ENCODE data around the gene AGBL1.

AGBL1 gene

DNA sequence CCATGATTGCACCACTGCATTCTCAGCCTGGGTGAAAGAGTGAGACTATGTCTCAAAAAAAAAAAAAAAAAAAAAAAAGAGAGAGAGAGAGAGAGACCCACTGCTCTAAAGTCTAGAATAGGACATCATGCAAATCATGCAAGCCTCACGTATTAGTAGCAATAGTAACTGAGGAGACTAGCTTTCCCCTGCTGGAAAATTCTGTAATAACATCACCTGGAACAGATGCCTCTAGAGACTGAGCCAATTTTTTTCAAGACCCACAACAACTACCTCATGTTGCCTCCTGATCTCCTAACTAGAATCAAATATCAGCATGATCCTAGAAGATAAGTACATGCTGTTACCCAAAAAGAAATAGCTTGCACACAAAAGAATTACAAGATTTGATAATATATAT lies 461.9 kb downstream of the AGBL1 start:
- Histone ChIP-seq H3K79me2 (ENCODE audit: insufficient read depth, low read length) (no peaks in the 10 kb centered on the region), H4K20me1 (ENCODE audit: insufficient read depth, low read length) (no peaks in the 10 kb centered on the region), H3K4me3 (ENCODE audit: low read depth in 1 of 2, low read length in 2 of 2) (no peak overlapping the region), H3K4me1 (ENCODE audit: insufficient read depth, low read length) (no peaks in the 10 kb centered on the region), H3K36me3 (ENCODE audit: insufficient read depth, low read length) (no peaks in the 10 kb centered on the region), H3K9me3 (ENCODE audit: insufficient read depth, low read length, severe bottlenecking) (no peaks in the 10 kb centered on the region), H3K4me2 (ENCODE audit: insufficient read depth, low read length) (no peak overlapping the region), H3K27me3 (ENCODE audit: insufficient read depth, low read length, poor library complexity) (no peaks in the 10 kb centered on the region), H3K27ac (ENCODE audit: low read length) (no peak overlapping the region), H3K9ac (ENCODE audit: low read depth, low read length) (no peak overlapping the region), H2AFZ (ENCODE audit: low read depth, low read length) (no peak overlapping the region)
- TF ChIP-seq EZH2 (IDR thresholded peaks at IDR 0.05; ENCODE audit: borderline replicate concordance, low read depth, low read length, severe bottlenecking) (no peak), CTCF (IDR thresholded peaks at IDR 0.05; ENCODE audit: borderline replicate concordance, extremely low read depth, low read length, poor library complexity, severe bottlenecking) (no peak)
- no peak for ATAC-seq (ENCODE audit: insufficient read depth, low read depth)
- no peak for DNase-seq

DNA sequence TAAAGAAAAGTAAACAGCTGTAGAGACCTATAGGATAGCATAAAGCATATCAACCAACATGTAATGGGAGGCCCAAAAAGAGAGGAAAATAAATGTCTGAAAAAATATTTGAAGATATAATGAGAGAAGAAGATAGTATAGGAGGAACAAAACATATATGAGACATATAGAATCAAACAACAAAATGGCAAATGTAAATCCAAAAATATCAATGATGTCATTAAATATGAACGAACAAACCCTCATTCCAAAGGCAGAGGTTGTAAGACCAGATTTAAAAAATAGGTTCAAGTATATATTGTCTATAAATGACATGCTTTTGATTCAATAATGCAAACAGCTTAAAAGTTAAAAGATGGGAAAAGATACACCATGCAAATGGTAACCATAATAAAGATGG lies 470.4 kb downstream of the AGBL1 start:
- DNase-seq (no peak), ATAC-seq (ENCODE audit: insufficient read depth, low read depth) (no peak)
- Histone ChIP-seq H4K20me1 (ENCODE audit: insufficient read depth, low read length) (no peaks in the 10 kb centered on the region), H3K27ac (ENCODE audit: low read length) (no peak overlapping the region), H3K79me2 (ENCODE audit: insufficient read depth, low read length) (no peaks in the 10 kb centered on the region), H2AFZ (ENCODE audit: low read depth, low read length) (no peak overlapping the region), H3K27me3 (ENCODE audit: insufficient read depth, low read length, poor library complexity) (no peaks in the 10 kb centered on the region), H3K9ac (ENCODE audit: low read depth, low read length) (no peak overlapping the region), H3K9me3 (ENCODE audit: insufficient read depth, low read length, severe bottlenecking) (no peaks in the 10 kb centered on the region), H3K4me3 (ENCODE audit: low read depth in 1 of 2, low read length in 2 of 2) (no peak overlapping the region), H3K36me3 (ENCODE audit: insufficient read depth, low read length) (no peaks in the 10 kb centered on the region), H3K4me1 (ENCODE audit: insufficient read depth, low read length) (no peaks in the 10 kb centered on the region), H3K4me2 (ENCODE audit: insufficient read depth, low read length) (no peak overlapping the region)
- TF ChIP-seq CTCF (IDR thresholded peaks at IDR 0.05; ENCODE audit: borderline replicate concordance, extremely low read depth, low read length, poor library complexity, severe bottlenecking) (no peak), EZH2 (IDR thresholded peaks at IDR 0.05; ENCODE audit: borderline replicate concordance, low read depth, low read length, severe bottlenecking) (no peak)

DNA sequence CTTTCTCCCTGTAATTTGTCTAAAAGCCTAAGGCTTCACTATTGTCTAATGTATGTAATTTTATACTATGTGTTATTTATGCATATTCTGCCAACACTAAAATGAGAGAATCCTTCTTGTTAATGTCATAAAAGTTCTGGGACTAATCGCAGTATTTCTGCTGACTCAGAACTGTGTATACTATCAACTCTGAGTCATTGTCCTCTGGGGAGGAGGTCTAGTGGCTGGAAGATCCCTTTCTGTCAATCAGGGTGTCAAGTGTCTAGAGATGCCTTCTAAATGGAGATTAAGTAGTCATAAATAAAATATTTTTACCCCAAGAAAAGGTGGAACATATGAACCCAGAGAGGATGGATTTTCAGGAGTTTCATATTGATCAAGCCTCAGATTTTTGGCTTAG lies 473.4 kb downstream of the AGBL1 start:
- no peak overlapping the region for H3K4me3 ChIP-seq (ENCODE audit: low read depth in 1 of 2, low read length in 2 of 2)
- DNase-seq (no peak), ATAC-seq (ENCODE audit: insufficient read depth, low read depth) (no peak)
- no peaks in the 10 kb centered on the region for H3K27me3 ChIP-seq (ENCODE audit: insufficient read depth, low read length, poor library complexity)
- H3K27ac ChIP-seq (ENCODE audit: low read length) = no peak overlapping the region
- H3K36me3 ChIP-seq (ENCODE audit: insufficient read depth, low read length) = no peaks in the 10 kb centered on the region
- H3K79me2 ChIP-seq (ENCODE audit: insufficient read depth, low read length) = no peaks in the 10 kb centered on the region
- no peak overlapping the region for H2AFZ ChIP-seq (ENCODE audit: low read depth, low read length)
- H4K20me1 ChIP-seq (ENCODE audit: insufficient read depth, low read length) = no peaks in the 10 kb centered on the region
- H3K4me1 ChIP-seq (ENCODE audit: insufficient read depth, low read length) = no peaks in the 10 kb centered on the region
- H3K9ac ChIP-seq (ENCODE audit: low read depth, low read length) = no peak overlapping the region
- H3K9me3 ChIP-seq (ENCODE audit: insufficient read depth, low read length, severe bottlenecking) = no peaks in the 10 kb centered on the region
- no peak overlapping the region for H3K4me2 ChIP-seq (ENCODE audit: insufficient read depth, low read length)
- TF ChIP-seq CTCF (IDR thresholded peaks at IDR 0.05; ENCODE audit: borderline replicate concordance, extremely low read depth, low read length, poor library complexity, severe bottlenecking) (no peak), EZH2 (IDR thresholded peaks at IDR 0.05; ENCODE audit: borderline replicate concordance, low read depth, low read length, severe bottlenecking) (no peak)

GRCh38 chr15:86555098-86555497 lies 475.4 kb downstream of the AGBL1 start:
- Histone ChIP-seq H4K20me1 (ENCODE audit: insufficient read depth, low read length) (no peaks in the 10 kb centered on the region), H3K4me2 (ENCODE audit: insufficient read depth, low read length) (no peak overlapping the region), H3K4me3 (ENCODE audit: low read depth in 1 of 2, low read length in 2 of 2) (no peak overlapping the region), H3K9me3 (ENCODE audit: insufficient read depth, low read length, severe bottlenecking) (no peaks in the 10 kb centered on the region), H3K36me3 (ENCODE audit: insufficient read depth, low read length) (no peaks in the 10 kb centered on the region), H3K9ac (ENCODE audit: low read depth, low read length) (no peak overlapping the region), H3K4me1 (ENCODE audit: insufficient read depth, low read length) (no peaks in the 10 kb centered on the region), H3K27me3 (ENCODE audit: insufficient read depth, low read length, poor library complexity) (no peaks in the 10 kb centered on the region), H3K27ac (ENCODE audit: low read length) (no peak overlapping the region), H3K79me2 (ENCODE audit: insufficient read depth, low read length) (no peaks in the 10 kb centered on the region), H2AFZ (ENCODE audit: low read depth, low read length) (no peak overlapping the region)
- TF ChIP-seq EZH2 (IDR thresholded peaks at IDR 0.05; ENCODE audit: borderline replicate concordance, low read depth, low read length, severe bottlenecking) (no peak), CTCF (IDR thresholded peaks at IDR 0.05; ENCODE audit: borderline replicate concordance, extremely low read depth, low read length, poor library complexity, severe bottlenecking) (no peak)
- ATAC-seq (ENCODE audit: insufficient read depth, low read depth) (no peak), DNase-seq (no peak)

Data from DND-41 (cell line).